Measurements from ENCODE around the gene HMGXB4.

DNA sequence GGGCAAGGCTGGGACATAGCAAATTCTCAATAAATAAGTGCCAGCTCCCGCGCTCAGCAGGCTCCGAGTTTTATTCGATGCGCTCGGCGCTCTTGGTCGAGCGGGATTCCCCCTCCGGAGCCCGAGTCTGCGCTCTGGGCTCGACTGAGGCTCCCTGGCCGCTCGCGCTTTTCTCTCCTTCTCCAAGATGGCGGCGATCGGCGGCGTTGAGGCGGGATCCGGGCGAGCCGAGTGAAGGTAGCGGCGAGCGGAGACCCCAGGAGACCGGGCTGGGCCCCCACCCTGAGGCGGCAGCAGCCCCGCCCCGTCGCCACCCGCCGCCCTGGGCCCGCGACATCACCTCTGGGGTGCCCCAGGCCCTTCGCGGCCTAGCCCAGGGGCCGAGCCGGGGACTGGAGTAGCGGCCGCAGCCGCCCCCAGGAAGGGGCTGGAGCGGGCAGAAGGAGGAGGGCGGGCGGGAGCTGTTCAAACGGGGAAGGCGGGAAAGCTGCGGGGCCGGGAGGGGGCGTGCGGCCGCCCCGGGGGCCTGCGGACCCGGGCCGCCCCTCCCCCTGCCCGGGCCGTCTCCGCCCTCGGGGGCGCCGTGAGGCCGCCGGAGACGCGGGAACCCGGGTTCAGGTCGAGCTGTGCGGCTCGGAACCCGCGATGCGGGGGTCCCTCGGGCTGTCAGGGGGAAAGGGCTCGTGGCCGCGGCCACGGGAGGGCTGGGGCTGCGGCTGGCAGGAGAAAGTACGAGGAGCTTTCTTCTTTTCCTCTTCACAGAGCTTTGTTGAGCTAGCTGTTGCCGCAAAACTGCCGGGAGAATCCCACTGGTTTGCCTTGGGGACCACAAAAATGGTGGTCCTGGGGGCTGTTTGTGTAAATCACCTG is at the start of gene HMGXB4:
- TF ChIP-seq ZNF274 (IDR thresholded peaks at IDR 0.05; ENCODE audit: low read depth, low read length) (no peak), SUZ12 (IDR thresholded peaks at IDR 0.05; ENCODE audit: extremely low read depth, insufficient read depth, insufficient read length) (no peak)
